GM18519 (cell line): ENCODE measurements around the gene PDP2.
"Not testable (repeated sequence)": the region's sequence is repeated elsewhere in the genome, so short reads cannot be mapped to it uniquely, and the experiment has no call there.

Experiments
- ATAC-seq: cut with Tn5 transposase; IDR thresholded peaks from one replicate; pipeline ENCODE4 v1.9.1; 2021; ENCODE audit warnings: mild to moderate bottlenecking, moderate library complexity; ENCODE audit not compliant: unreplicated experiment, low FRiP score

PDP2 gene

DNA sequence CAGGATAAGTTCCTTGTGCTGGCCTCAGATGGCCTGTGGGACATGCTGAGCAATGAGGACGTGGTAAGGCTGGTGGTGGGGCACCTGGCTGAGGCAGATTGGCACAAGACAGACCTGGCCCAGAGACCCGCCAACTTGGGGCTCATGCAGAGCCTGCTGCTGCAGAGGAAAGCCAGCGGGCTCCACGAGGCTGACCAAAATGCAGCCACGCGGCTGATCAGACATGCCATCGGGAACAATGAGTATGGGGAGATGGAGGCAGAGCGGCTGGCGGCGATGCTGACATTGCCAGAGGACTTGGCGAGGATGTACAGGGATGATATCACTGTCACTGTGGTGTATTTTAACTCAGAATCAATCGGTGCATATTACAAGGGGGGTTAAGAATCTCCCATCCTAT lies 5.2 kb downstream of the PDP2 start:
- ATAC-seq, result no peak

DNA sequence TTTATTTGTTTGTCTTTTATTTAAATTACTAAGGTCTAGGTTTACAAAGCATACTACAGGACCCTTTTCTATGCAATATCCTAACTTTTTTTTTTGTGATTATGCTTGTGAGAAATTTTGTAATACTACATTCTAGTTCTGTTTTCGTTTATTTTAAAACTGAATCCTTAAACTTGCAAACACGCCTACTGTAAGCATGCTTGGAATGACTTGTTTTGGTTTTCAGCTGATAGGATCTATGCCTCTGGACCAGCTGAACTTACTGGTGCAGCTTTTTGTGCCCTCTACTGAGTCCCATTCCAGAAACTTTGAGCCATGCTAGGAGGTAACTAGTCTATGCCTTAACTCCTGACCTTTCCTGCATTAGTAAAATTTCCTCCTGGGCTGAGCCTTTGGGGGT lies 6.0 kb downstream of the PDP2 start:
- no peak for ATAC-seq

DNA sequence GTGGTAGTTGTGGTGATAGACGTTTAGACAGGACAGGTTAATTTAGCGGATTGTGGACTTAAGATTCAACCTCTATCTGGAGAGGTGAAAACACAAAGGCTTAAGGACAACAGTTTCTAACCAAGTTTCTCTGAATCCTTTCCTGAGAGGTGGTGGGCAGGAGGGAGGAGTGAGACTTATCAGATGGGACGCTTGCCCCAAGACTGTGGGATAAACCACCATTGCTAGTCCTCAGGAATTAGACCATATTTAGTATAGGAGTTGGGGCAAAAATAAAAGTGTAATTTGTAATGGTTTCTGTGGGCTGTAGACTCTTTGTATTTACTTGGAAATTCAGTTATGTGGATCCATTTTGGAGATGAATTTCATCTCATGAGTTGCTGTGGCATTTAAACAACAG lies 6.6 kb downstream of the PDP2 start:
- ATAC-seq, result no peak

DNA sequence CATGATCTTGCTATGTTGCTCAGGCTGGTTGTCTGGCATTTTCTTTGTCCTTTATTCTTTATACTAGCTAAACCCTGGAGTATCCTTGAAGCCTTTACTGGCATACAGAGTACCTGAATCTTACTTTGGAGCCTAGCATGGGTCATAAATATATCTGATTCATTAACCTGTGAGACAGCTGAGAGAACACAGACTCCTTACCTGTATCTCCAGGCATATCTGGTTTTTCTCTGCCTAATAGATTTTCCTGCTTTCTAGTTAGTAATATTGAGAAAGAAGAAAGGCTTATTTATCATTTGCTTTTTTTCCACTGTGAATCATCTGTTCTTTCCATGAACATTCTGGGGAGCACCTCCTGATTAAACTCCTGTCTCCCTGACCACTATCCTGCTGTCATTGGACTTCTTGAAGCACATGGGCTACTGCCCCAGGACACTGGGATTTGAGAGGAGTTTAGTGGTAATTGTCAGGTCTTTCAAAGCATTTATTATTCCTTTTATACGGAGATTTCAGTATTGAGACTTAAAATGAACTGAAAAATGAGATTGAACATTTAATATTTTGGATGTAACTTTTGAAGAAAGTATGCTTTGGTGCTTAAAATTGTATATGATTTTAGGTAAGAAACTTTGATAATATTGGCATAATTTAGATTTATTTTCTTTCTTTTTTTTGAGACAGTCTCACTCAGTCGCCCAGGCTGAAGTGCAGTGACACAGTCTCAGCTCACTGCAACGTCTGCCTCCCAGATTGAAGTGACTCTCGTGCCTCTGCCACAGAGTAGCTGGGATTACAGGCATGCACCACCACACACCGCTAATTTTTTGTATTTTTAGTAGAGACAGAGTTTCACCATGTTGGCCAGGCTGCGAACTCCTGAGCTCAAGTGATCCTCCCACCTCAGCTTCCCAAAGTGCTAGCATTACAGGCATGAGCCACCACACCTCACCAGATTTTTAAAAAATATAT lies 8.6 kb downstream of the PDP2 start:
- ATAC-seq, result no peak

DNA sequence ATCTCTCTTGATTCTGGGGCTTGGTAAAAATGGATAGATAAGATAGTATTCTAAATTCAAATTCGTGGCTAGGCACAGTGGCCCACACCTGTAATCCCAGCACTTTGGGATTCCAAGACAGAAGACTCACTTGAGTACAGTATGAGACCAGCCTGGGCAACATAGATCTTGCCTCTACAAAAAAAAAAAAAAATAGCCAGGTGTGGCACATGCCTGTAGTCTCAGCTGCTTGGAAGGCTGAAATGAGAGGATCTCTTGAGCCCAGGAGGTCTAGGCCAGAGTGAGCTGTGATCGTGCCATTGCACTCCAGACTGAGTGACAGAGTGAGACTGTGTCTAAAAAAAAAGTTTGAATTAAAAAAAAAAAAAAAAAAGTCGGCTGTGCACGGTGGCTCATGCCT lies 9.3 kb downstream of the PDP2 start:
- ATAC-seq, result no peak

DNA sequence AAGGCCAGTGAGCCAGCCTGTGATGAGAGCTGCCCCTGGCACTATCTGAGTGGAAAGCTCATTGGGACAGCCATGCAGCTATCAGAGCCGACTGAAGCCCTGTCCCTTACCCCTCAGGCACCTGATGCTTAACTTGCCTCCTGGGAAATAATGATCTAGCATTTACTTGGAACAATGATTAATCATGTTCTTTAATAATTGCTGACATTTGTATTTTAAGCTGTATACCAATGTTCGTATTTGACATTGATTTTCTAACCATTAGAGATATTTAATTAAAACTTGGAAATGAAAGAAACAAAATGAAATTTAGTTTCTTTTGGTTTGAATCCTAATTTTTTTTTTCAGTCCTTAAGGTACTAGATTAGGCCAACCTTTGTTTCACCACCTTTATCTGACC lies 10.5 kb downstream of the PDP2 start:
- ATAC-seq, result no peak

DNA sequence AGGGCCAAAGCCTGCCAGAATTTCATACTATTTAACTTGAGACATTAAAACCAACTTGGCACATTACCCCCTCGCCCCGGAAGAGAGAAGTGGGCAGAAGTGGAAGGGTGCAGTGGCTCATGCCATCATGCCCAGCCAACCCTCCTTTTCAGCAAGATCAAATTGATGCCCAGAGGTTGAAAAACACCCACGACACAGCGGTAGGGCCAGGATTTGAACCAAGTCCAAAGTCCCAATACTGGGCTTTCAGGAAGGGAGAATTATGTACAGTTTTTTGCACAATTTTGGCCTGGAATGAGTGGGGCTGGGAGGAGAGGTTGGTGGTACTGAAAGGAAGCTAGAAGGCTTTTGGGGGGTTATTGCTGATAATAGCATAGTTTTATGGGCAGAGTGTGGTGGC lies 11.0 kb downstream of the PDP2 start:
- ATAC-seq, result no peak

DNA sequence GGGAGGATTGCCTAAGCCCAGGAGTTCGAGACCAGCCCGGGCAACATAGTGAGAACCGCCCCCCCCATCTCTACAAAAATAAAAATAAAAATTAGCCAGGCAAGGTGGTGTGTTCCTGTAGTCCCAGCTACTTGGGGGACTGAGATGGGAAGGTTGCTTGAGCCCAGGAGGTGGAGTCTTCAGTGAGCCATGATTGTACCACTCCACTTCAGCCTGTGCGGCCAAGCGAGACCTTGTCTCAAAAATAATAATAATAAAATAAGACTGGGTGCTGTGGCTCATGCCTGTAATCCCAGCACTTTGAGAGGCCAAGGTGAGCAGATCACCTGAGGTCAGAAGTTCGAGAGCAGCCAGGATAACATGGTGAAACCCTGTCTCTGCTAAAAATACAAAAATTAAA lies 11.5 kb downstream of the PDP2 start:
- ATAC-seq, result no peak

DNA sequence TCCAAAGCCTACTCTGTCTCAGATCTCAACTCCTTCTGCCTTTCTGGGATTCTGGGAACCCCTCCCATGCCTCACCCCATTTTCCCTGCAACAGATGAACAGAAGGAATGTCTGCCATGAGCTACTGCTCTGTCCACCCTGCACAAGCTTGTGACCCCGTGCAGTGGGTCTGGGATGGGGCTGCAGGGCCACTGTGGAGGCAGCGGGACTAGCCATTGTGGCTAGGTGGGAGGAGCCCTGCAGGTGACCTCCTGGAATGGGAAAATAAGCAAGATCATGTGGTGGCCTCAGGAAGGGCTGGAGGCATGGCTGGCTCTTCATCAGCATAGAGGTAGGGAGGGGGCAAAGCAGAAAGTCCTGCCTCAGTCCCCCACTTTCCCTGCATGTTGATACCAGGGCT lies 13.7 kb downstream of the PDP2 start:
- ATAC-seq, result no peak

DNA sequence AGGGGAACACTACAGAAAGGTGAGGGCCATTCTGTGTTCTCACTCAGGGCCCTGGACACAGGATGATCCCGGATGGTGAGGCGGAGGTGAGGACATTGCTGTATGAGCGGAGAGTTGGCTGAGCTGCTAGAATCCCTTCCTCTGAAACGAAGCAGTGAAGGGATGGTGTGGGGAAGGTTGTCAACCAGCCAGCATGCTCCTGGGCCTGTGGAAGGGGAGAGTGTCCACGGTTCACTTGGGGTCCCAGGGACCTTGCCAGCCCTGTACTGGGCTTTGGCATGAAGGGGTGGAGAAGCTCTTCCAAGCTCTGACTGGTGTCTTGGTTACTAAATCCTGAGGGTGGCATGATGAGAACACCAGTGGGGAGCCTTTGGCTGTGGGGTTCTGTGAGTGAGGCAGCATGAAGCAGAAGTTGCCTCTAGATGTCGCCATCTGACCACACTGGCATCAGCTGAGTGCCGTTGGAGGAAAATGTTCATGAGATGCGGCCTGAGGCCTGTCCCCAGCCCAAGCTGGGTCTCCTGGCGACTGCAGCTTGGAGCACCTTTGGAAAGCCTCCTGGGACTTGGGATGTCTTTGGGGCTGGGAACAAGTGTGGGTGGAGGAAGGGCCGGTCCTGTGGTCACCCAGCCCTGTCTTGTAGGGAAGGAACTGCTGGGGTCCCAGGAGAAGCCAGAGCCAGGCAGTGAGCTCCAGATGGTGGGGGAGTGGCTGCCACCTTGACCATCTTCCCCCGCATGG lies 14.8 kb downstream of the PDP2 start:
- ATAC-seq, result no peak

DNA sequence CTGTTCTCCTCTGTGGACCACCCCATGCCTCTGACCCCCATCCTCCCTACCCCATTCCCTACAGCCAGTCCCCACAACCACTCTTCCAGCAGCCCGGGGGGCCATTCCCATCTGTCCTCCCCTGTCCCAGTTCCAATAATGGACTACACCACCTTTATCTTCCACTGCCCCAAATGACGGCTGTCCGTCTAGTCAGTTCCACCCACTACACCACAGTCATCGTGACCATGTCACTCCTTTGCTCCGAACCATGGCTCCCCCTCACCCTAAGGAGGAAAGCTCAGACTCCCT lies 15.3 kb downstream of the PDP2 start:
- no peak for ATAC-seq

DNA sequence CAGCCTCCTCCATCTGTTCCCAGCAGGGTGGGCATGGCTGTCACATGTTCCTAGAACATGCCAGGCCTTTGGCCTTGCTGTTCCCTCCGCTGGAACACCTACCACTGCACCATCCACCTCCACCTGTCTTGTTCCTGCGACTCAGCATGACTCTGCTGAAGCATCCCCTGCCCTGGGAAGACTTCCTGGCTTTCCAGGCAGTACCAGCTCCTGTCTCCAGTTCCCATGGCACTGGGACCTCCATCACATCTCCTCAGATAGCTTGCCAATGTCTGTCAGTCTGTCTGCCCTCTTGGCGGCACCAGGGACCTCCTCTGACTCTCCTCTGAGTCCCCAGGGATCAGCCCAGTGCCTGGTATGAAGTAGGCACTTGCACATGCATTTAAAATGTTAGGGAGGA lies 15.7 kb downstream of the PDP2 start:
- no peak for ATAC-seq

DNA sequence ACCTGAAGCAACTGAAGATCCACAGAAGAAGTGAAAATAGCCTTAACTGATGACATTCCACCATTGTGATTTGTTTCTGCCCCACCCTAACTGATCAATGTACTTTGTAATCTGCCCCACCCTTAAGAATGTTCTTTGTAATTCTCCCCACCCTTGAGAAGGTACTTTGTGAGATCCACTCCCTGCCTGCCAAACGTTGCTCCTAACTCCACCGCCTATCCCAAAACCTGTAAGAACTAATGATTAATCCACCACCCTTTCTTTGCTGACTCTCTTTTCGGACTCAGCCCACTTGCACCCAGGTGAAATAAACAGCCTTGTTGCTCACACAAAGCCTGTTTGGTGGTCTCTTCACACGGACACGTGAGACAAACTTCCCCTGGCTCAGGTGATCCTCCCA lies 16.4 kb downstream of the PDP2 start:
- not testable (repeated sequence) for ATAC-seq

DNA sequence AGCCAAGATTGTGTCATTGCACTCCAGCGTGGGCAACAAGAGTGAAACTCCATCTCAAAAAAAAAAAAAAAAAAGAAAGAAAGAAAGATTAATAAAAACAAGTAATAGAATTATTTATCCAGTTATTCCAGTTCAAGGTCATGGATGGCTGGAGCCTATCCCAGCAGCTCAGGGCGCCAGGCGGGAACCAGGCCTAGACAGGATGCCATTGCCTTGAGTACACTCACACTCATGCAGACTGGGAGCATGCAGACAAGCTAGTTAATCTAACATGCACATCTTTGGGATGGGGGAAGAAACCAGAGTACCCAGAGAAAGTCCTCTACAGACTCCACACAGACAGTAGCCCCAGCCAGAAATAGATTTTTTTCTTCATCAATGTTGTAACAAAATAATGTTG lies 17.9 kb downstream of the PDP2 start:
- no peak for ATAC-seq

DNA sequence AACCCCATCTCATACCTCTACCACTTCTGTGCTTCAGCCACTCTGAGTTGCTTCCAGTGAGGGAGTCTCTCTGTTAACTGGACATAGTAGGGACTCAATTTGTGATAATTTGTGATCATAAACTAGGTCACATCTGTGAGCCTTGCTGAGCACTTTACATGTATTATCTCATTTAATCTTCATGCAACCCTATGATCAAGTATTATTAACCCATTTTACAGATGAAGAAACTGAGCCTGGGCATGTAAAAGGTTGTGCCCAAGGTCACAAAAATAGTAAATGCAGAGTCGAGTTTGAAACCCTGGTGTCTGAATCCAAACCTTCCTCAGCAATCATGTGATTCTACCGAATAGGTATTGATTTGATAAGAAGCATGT lies 18.6 kb downstream of the PDP2 start:
- no peak for ATAC-seq

DNA sequence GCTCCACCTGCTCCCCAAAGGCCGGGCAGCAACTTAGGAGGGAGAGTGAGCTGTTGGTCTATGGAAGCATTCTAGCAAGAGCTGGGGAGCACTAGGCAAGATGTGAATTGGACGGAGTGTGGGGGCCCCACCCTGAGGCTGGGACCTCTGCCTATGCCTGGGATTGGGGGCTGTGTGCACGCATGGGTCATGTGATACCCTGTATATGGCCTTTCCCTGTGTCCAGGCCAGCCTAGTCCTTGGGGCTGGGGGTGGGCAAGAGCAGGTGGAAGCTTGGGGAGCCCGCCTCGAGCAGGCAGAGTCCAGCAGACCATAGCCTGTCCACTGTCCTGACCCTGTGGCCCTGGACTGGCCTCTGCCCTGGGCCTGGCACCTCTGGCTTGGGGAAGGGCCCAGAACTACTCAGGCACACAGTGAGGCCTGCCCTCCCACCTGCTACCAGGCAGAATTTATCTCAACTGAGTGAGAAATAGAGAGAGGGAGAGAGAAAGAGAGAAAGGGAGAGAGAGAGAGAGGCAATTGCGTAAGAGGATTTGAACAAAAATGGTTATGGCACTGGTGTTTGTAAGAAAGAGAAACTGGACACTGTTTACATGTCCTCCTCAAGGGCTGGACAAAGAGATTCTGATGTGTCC lies 19.1 kb downstream of the PDP2 start:
- ATAC-seq, result no peak

DNA sequence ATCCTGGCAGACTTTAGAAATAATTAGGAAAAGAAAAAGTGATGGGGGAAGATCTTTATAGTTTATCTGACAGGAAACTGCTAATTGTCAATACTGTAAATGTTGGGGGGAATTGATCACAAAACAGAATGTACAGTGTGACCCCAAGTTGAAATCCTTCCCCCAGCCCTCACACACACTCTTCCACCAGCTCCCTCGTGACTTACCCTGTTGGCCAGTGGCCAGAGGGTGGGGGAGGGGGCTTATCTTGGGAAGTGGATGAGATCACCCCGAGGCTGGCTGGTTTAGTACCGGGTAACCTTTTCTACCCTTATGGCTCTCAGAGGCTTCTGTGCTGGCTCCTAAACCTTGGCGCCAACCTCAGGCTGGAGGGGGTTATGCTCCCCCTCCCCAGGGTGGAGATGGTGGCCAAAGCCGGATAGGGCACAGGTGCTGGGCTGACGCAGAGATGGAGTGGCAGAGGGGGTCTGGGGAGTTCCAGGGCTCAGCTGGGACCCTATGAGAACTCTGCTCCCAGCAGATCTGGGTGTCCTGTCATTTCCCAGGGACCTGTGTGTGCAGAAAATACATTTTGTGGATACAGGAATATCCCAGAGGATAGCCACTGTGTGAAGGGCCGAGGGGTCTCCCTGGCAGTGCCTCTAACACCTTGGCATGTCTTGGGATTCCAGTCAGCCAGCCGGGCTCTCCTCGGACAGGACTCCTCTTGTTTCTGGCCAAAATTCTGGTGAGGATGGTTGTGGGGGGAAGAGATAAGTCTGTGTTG lies 19.8 kb downstream of the PDP2 start:
- ATAC-seq, result no peak

DNA sequence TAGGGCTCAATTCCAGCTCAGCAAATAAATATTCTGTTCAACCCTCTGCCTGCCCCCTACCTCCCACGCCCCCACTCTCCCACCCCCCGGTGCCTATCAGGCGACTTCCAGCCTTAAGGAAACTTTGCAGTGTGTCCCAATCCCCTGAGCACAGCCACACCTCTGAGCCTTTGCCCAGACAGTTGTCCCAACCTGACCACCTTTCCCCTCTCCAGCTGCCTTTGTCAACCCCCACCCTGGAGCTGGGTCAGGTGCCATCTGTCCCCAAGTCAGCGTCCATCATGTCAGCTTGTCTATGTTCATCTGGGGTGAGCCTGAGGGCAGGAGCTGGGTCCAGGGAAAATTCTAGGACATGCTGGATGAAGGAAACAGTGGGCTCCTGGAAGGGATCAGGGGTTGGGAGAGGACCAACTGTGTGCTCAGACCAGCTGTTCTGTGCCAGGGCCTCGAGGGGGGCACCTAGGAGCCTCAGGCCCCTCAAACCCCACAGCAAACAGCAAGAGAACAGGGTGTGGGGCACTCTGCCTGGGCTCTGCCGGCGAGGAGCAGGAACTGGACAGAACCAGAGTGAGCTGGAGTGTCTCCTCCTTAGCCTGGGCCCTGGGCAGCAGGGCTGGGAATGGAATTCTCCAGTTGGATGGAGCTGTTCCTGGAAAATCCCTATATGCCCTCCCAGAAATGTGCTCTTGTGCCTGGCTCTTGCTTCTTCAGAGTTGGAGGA lies 20.6 kb downstream of the PDP2 start:
- ATAC-seq, result no peak

DNA sequence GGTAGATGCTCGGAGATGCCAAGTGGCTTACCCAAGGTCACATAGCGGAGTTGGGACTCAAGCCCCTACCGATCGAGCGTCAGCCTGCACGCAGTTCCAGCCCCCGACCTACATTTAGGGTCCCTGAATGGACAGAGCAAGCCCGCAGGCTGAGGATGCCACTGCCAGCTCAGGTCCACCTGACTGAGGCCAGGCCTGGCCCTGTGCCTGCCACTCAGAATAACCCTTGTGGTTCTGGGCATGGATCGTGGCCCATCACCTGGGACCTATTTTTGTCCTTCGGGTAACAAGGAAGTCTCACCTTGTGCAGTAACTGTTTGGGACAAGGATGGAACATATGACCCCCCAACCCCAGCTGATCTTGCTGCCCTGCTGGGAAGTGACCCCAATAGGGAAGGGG lies 21.3 kb downstream of the PDP2 start:
- no peak for ATAC-seq
